HEK293 (cell line): Measurements from ENCODE around the gene NABP2.

ENCODE experiments used
- GLI2 ChIP-seq: fragments of 450-650 bp; formaldehyde crosslinking; IDR thresholded peaks from 2 replicates; pipeline ENCODE4; 2017; ENCODE audit warnings: missing biosample characterization, missing genetic modification characterization, low read depth, borderline replicate concordance
- HOXC10 ChIP-seq: sonication (generic); formaldehyde crosslinking; IDR thresholded peaks from 2 replicates; pipeline ENCODE4 v1.8.1; 2023; ENCODE audit warnings: mild to moderate bottlenecking, missing genetic modification reagents
- OSR2 ChIP-seq: fragments of 450-650 bp; formaldehyde crosslinking; IDR thresholded peaks from 2 replicates; pipeline ENCODE4 v1.5.1; 2016; ENCODE audit warnings: missing biosample characterization, missing genetic modification characterization
- SETDB1 ChIP-seq: IDR thresholded peaks from one replicate; pipeline ENCODE4 v1.6.1; 2017; ENCODE audit warnings: mild to moderate bottlenecking, low read length, moderate library complexity, mixed read lengths; ENCODE audit not compliant: insufficient read length
- SP2 ChIP-seq: fragments of 450-650 bp; formaldehyde crosslinking; IDR thresholded peaks from 2 replicates; pipeline ENCODE4 v1.5.1; 2016; ENCODE audit warnings: missing biosample characterization, missing genetic modification characterization
- TRIM28 ChIP-seq: IDR thresholded peaks from 2 replicates; pipeline ENCODE4 v1.6.1; 2011; ENCODE audit warnings: low read length, control low read depth, borderline replicate concordance
- WT1 ChIP-seq: fragments of 450-650 bp; formaldehyde crosslinking; IDR thresholded peaks from 2 replicates; pipeline ENCODE4 v1.5.1; 2016; ENCODE audit warnings: missing biosample characterization, missing genetic modification characterization
- ZNF114 ChIP-seq: fragments of 450-650 bp; formaldehyde crosslinking; IDR thresholded peaks from 2 replicates; pipeline ENCODE4 v1.5.0; 2017; ENCODE audit warnings: missing biosample characterization, missing genetic modification characterization
- ZNF19 ChIP-seq: fragments of 450-650 bp; formaldehyde crosslinking; IDR thresholded peaks from 2 replicates; pipeline ENCODE4; 2016; ENCODE audit warnings: missing biosample characterization, missing genetic modification characterization, low read depth
- ZNF341 ChIP-seq: fragments of 450-650 bp; formaldehyde crosslinking; IDR thresholded peaks from 2 replicates; pipeline ENCODE4; 2016; ENCODE audit warnings: low read depth, missing biosample characterization, missing genetic modification characterization
- ZNF391 ChIP-seq: fragments of 450-650 bp; formaldehyde crosslinking; IDR thresholded peaks from 2 replicates; pipeline ENCODE4 v1.5.1; 2016; ENCODE audit warnings: low read depth, missing biosample characterization, missing genetic modification characterization, borderline replicate concordance
- ZNF416 ChIP-seq: fragments of 450-650 bp; formaldehyde crosslinking; IDR thresholded peaks from 2 replicates; pipeline ENCODE4 v1.5.1; 2016; ENCODE audit warnings: missing biosample characterization, missing genetic modification characterization
- ZNF529 ChIP-seq: fragments of 450-650 bp; formaldehyde crosslinking; IDR thresholded peaks from 2 replicates; pipeline ENCODE4 v1.5.1; 2017; ENCODE audit warnings: missing genetic modification characterization, missing biosample characterization; ENCODE audit not compliant: insufficient replicate concordance
- ZNF530 ChIP-seq: fragments of 450-650 bp; formaldehyde crosslinking; IDR thresholded peaks from 2 replicates; pipeline ENCODE4 v1.5.1; 2016; ENCODE audit warnings: low read depth, missing biosample characterization, missing genetic modification characterization
- ZNF558 ChIP-seq: fragments of 450-650 bp; formaldehyde crosslinking; IDR thresholded peaks from 2 replicates; pipeline ENCODE4 v1.5.1; 2016; ENCODE audit warnings: missing biosample characterization, missing genetic modification characterization
- ZNF596 ChIP-seq: fragments of 450-650 bp; IDR thresholded peaks from 2 replicates; pipeline ENCODE4 v1.5.0; 2018; ENCODE audit warnings: missing biosample characterization, mild to moderate bottlenecking, missing genetic modification characterization, moderate library complexity
- ZNF747 ChIP-seq: fragments of 450-650 bp; formaldehyde crosslinking; IDR thresholded peaks from 2 replicates; pipeline ENCODE4 v1.5.1; 2016; ENCODE audit warnings: missing biosample characterization, missing genetic modification characterization
- ZNF792 ChIP-seq: fragments of 450-650 bp; formaldehyde crosslinking; IDR thresholded peaks from 2 replicates; pipeline ENCODE4 v1.5.1; 2016; ENCODE audit warnings: missing biosample characterization, missing genetic modification characterization
- TF ChIP-seq, protein P1 (sequence below): fragments of 450-650 bp; formaldehyde crosslinking; IDR thresholded peaks from 2 replicates; pipeline ENCODE4 v1.5.1; 2016; ENCODE audit warnings: missing biosample characterization, missing genetic modification characterization
- TF ChIP-seq, protein P2 (sequence below): fragments of 450-650 bp; formaldehyde crosslinking; IDR thresholded peaks from 2 replicates; pipeline ENCODE4 v1.5.1; 2016; ENCODE audit warnings: missing biosample characterization, missing genetic modification characterization
- TF ChIP-seq, protein P3 (sequence below): fragments of 450-650 bp; formaldehyde crosslinking; IDR thresholded peaks from 2 replicates; pipeline ENCODE4 v1.5.1; 2016; ENCODE audit warnings: missing biosample characterization, missing genetic modification characterization
- TF ChIP-seq, protein P4 (sequence below): IDR thresholded peaks from 2 replicates; pipeline ENCODE4 v1.6.1; 2011; ENCODE audit warnings: mild to moderate bottlenecking, low read depth, low read length, borderline replicate concordance
- TF ChIP-seq, protein P5 (sequence below): fragments of 450-650 bp; formaldehyde crosslinking; IDR thresholded peaks from 2 replicates; pipeline ENCODE4 v1.5.1; 2017; ENCODE audit warnings: missing biosample characterization, missing genetic modification characterization
- TF ChIP-seq, protein P6 (sequence below): fragments of 450-650 bp; formaldehyde crosslinking; conservative IDR thresholded peaks from 2 replicates; pipeline ENCODE4 v1.5.1; 2016; ENCODE audit warnings: low read depth, missing biosample characterization, missing genetic modification characterization
- TF ChIP-seq, protein P7 (sequence below): fragments of 450-650 bp; formaldehyde crosslinking; IDR thresholded peaks from 2 replicates; pipeline ENCODE4 v1.5.1; 2017; ENCODE audit warnings: missing biosample characterization, missing genetic modification characterization

The NABP2 gene

DNA sequence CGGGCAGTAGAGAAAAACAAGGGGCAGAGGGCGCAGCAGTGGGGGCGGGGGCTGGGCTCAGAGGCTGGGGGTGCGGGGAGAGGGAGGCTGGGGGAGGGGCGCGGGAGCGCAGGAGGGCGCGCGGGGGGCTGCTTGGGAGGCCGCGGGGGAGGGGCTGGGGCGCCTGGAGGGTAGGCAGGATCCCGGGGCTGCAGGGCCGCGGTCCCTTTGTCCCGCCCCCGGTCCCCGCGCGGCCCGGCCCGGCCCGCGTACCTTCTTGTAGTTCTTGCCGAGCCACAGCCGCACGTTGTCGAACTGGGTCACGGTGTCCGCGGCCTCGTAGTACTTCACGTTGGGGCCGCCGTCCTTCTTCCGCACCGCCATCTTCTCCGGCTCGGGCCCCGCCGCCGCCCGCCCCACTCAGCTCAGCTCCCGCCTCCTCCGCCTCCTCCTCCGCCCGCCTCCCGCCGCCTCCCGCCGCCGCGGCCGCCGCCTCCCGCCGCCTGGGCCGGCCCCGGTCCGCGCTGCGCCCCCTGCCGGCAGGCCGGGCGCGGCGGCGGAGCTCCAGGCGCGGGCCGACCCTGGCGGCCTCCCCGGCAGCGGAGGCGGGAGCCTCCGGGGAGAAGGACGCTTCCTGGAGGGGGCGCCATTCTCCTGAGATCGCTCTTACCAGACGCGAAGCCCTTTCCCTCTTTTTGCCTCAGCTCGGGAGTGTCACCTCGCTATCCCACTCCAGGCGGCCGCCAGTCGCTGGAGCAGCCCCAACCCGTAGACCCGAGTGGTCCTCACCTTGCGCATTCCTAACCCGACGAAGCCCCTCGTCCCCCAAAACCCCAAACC, 34.8 kb upstream of the NABP2 start, which contains the start of gene SMARCC2 (continued):
- TF ChIP-seq, protein P1, sequence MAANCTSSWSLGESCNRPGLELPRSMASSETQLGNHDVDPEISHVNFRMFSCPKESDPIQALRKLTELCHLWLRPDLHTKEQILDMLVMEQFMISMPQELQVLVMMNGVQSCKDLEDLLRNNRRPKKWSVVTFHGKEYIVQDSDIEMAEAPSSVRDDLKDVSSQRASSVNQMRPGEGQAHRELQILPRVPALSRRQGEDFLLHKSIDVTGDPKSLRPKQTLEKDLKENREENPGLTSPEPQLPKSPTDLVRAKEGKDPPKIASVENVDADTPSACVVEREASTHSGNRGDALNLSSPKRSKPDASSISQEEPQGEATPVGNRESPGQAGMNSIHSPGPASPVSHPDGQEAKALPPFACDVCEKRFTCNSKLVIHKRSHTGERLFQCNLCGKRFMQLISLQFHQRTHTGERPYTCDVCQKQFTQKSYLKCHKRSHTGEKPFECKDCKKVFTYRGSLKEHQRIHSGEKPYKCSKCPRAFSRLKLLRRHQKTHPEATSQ (tag by site-specific recombination): peak; percentile 9; the same call in 1 of the 2 replicates
- TF ChIP-seq ZNF529: no peak
- no peak for TF ChIP-seq ZNF747
- no peak for TF ChIP-seq ZNF19 (tag by site-specific recombination)
- no peak for TF ChIP-seq SETDB1
- TF ChIP-seq, protein P2, sequence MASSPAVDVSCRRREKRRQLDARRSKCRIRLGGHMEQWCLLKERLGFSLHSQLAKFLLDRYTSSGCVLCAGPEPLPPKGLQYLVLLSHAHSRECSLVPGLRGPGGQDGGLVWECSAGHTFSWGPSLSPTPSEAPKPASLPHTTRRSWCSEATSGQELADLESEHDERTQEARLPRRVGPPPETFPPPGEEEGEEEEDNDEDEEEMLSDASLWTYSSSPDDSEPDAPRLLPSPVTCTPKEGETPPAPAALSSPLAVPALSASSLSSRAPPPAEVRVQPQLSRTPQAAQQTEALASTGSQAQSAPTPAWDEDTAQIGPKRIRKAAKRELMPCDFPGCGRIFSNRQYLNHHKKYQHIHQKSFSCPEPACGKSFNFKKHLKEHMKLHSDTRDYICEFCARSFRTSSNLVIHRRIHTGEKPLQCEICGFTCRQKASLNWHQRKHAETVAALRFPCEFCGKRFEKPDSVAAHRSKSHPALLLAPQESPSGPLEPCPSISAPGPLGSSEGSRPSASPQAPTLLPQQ (tag by site-specific recombination): no peak
- peak; percentile 27; the same call in 1 of the 2 replicates for TF ChIP-seq ZNF596 (tag by site-specific recombination)
- TF ChIP-seq, protein P3, sequence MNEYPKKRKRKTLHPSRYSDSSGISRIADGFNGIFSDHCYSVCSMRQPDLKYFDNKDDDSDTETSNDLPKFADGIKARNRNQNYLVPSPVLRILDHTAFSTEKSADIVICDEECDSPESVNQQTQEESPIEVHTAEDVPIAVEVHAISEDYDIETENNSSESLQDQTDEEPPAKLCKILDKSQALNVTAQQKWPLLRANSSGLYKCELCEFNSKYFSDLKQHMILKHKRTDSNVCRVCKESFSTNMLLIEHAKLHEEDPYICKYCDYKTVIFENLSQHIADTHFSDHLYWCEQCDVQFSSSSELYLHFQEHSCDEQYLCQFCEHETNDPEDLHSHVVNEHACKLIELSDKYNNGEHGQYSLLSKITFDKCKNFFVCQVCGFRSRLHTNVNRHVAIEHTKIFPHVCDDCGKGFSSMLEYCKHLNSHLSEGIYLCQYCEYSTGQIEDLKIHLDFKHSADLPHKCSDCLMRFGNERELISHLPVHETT (tag by site-specific recombination): no peak
- TF ChIP-seq GLI2: no peak
- no peak for TF ChIP-seq ZNF530
- TF ChIP-seq, protein P4, sequence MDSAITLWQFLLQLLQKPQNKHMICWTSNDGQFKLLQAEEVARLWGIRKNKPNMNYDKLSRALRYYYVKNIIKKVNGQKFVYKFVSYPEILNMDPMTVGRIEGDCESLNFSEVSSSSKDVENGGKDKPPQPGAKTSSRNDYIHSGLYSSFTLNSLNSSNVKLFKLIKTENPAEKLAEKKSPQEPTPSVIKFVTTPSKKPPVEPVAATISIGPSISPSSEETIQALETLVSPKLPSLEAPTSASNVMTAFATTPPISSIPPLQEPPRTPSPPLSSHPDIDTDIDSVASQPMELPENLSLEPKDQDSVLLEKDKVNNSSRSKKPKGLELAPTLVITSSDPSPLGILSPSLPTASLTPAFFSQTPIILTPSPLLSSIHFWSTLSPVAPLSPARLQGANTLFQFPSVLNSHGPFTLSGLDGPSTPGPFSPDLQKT: no peak
- no peak for TF ChIP-seq OSR2
- no peak for TF ChIP-seq ZNF416 (tag by site-specific recombination)
- no peak for TF ChIP-seq ZNF792 (tag by site-specific recombination)
- no peak for TF ChIP-seq ZNF114
- TF ChIP-seq, protein P5, sequence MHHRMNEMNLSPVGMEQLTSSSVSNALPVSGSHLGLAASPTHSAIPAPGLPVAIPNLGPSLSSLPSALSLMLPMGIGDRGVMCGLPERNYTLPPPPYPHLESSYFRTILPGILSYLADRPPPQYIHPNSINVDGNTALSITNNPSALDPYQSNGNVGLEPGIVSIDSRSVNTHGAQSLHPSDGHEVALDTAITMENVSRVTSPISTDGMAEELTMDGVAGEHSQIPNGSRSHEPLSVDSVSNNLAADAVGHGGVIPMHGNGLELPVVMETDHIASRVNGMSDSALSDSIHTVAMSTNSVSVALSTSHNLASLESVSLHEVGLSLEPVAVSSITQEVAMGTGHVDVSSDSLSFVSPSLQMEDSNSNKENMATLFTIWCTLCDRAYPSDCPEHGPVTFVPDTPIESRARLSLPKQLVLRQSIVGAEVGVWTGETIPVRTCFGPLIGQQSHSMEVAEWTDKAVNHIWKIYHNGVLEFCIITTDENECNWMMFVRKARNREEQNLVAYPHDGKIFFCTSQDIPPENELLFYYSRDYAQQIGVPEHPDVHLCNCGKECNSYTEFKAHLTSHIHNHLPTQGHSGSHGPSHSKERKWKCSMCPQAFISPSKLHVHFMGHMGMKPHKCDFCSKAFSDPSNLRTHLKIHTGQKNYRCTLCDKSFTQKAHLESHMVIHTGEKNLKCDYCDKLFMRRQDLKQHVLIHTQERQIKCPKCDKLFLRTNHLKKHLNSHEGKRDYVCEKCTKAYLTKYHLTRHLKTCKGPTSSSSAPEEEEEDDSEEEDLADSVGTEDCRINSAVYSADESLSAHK (tag by site-specific recombination): no peak
- TF ChIP-seq ZNF341 (tag by site-specific recombination): peak; percentile 35; the same call in 1 of the 2 replicates
- no peak for TF ChIP-seq TRIM28
- no peak for TF ChIP-seq HOXC10
- TF ChIP-seq, protein P6, sequence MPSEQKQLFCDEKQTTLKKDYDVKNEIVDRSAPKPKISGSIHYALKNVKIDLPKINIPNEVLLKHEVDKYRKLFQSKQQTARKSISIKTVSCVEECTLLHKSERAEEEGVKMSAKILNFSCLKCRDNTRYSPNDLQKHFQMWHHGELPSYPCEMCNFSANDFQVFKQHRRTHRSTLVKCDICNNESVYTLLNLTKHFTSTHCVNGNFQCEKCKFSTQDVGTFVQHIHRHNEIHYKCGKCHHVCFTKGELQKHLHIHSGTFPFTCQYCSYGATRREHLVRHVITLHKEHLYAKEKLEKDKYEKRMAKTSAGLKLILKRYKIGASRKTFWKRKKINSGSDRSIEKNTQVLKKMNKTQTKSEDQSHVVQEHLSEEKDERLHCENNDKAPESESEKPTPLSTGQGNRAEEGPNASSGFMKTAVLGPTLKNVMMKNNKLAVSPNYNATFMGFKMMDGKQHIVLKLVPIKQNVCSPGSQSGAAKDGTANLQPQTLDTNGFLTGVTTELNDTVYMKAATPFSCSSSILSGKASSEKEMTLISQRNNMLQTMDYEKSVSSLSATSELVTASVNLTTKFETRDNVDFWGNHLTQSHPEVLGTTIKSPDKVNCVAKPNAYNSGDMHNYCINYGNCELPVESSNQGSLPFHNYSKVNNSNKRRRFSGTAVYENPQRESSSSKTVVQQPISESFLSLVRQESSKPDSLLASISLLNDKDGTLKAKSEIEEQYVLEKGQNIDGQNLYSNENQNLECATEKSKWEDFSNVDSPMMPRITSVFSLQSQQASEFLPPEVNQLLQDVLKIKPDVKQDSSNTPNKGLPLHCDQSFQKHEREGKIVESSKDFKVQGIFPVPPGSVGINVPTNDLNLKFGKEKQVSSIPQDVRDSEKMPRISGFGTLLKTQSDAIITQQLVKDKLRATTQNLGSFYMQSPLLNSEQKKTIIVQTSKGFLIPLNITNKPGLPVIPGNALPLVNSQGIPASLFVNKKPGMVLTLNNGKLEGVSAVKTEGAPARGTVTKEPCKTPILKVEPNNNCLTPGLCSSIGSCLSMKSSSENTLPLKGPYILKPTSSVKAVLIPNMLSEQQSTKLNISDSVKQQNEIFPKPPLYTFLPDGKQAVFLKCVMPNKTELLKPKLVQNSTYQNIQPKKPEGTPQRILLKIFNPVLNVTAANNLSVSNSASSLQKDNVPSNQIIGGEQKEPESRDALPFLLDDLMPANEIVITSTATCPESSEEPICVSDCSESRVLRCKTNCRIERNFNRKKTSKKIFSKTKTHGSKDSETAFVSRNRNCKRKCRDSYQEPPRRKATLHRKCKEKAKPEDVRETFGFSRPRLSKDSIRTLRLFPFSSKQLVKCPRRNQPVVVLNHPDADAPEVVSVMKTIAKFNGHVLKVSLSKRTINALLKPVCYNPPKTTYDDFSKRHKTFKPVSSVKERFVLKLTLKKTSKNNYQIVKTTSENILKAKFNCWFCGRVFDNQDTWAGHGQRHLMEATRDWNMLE (tag by site-specific recombination): no peak
- TF ChIP-seq SP2 (tag by site-specific recombination): peak; percentile 76
- no peak for TF ChIP-seq ZNF558 (tag by site-specific recombination)
- TF ChIP-seq ZNF391: no peak
- TF ChIP-seq, protein P7, sequence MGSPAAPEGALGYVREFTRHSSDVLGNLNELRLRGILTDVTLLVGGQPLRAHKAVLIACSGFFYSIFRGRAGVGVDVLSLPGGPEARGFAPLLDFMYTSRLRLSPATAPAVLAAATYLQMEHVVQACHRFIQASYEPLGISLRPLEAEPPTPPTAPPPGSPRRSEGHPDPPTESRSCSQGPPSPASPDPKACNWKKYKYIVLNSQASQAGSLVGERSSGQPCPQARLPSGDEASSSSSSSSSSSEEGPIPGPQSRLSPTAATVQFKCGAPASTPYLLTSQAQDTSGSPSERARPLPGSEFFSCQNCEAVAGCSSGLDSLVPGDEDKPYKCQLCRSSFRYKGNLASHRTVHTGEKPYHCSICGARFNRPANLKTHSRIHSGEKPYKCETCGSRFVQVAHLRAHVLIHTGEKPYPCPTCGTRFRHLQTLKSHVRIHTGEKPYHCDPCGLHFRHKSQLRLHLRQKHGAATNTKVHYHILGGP (tag by site-specific recombination): no peak
- 0 out of 2 replicates have a peak, but pooled peaks have one; percentile 8 for TF ChIP-seq WT1 (tag by site-specific recombination)
